Stimulated activated CD8-positive, alpha-beta memory T cell treated with anti-CD3 and anti-CD28 coated beads, Interleukin-4, amount 100 ng/mL, for 48 hours (primary cell): ENCODE results near the gene CPEB4.

Experiments used
- DNase-seq: peaks from one replicate; pipeline ENCODE4 v3.0.0-alpha.2; 2020

Gene CPEB4

GRCh38 chr5:173950829-173951228 is 62.7 kb downstream of the CPEB4 start:
- DNase-seq: no peak

- no peak for DNase-seq
Measured at GRCh38 chr5:173953528-173954090, 65.5 kb downstream of the CPEB4 start.

GRCh38 chr5:173954671-173955521 is 66.7 kb downstream of the CPEB4 start:
- DNase-seq: no peak

GRCh38 chr5:173960986-173961385 is 72.8 kb downstream of the CPEB4 start:
- DNase-seq: no peak

DNA sequence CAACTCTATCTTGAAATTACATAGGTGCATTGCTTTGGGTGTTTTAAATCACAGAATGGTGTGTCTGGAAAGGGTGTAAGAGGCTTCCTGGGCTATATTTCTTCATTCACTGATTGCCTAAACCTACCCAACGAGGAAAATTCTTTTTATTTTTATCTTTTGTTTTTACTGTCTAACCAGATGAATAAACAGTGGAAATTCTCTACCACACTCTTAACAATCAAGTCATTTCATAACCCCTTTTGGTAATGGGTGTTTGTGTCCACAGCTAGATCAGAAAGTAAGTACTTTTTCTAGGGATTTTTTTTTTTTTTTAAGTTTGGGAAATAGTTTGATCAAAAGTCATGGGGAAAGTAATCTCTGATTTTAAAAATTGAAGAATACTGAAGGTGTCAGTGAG is 73.3 kb downstream of the CPEB4 start:
- no peak for DNase-seq

DNA sequence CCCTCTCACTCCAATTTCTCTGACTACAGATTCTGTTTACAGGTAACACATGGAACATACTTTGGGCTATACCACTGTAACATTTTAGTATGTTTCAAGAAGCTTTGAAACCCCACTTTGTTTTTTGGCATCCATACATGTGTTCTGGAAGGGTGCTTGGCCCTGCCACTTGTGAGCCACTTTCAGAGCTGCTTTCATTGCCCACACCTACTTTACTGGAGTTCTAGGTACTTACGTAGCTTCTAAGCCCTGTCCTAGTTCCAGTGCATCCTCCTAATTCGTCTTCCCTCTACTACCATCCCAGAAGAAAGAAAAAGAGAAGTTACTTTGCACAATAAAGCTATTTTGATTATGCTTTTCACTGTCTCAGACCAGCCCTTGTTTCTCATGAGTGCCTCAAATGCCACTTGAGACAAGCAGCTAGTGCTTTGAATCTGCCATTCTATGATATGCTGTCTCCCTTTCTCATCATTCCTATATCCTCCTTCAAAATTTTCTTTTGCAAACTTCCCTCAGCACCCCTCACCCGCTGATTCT is 74.4 kb downstream of the CPEB4 start:
- DNase-seq: no peak

GRCh38 chr5:173963182-173963838 is 75.2 kb downstream of the CPEB4 start:
- DNase-seq: no peak

- DNase-seq: no peak
Measured at GRCh38 chr5:173963867-173964441, 75.8 kb downstream of the CPEB4 start.

DNA sequence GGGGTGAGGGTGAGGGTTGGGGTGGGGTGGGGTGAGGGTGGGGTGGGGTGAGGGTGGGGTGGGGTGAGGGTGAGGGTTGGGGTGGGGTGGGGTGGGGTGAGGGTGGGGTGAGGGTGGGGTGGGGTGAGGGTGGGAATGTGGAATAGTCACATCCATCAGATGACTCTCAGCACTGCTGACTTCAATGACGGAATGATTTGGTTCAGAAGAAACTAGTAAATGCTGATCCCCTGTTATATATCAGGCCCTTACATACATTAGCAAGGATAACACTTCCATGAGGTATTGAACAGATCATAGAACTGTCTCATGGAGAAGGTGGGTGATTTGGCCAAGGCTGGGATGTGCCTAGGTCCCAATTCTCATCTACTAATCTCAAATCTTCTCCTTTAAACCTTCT is 76.4 kb downstream of the CPEB4 start:
- no peak for DNase-seq

DNA sequence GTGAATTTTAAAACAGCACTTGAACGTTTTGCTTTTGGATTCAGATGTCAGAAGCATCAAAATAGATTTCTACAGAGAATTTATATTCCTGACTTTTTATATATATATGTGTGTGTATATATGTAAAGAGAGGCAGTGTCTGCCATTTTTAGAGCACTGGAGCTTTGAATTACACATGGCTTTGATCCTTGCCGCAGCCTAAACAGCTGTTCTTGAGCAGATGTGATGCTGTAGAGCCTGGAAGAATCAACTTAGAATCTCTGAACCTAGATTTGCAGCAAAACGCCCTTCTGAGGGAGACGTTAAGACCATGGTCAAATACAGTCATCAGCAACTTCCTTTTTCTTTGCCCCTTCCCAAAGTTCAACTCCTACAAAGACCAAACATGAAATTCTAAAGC is 79.1 kb downstream of the CPEB4 start:
- no peak for DNase-seq

DNA sequence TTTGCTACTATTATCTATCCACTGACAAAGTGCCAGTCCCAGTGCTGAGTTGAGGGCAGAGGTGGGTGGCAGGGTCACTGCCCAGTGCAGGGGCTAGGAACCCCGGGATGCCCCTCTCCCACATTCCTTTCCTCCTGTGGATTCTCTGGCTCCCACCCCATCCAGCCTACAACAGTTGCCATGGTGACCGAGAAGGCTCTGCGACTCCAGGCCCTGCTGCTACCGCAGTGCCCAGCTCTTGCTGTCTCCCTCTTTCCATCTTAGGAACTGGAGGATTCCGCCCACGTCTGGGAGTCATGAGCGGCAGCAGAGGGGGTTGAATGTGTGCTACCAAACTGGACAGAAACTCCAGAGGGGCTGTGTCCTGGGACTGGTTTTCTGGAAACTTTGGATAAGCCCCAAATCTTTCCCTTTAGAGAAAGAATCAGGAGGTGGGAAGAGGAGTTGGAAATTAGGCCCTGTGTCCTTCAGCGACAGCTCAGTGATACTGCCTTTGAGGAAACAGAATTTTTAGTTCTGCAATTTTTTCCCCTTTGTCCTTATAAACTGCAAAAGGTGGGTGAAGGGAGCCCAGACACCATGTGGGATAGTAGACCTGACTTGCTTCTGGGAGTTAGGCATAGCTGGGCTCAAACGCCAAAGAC is 80.1 kb downstream of the CPEB4 start:
- no peak for DNase-seq

- no peak for DNase-seq
Measured at GRCh38 chr5:173969167-173970049, 81.3 kb downstream of the CPEB4 start.

DNA sequence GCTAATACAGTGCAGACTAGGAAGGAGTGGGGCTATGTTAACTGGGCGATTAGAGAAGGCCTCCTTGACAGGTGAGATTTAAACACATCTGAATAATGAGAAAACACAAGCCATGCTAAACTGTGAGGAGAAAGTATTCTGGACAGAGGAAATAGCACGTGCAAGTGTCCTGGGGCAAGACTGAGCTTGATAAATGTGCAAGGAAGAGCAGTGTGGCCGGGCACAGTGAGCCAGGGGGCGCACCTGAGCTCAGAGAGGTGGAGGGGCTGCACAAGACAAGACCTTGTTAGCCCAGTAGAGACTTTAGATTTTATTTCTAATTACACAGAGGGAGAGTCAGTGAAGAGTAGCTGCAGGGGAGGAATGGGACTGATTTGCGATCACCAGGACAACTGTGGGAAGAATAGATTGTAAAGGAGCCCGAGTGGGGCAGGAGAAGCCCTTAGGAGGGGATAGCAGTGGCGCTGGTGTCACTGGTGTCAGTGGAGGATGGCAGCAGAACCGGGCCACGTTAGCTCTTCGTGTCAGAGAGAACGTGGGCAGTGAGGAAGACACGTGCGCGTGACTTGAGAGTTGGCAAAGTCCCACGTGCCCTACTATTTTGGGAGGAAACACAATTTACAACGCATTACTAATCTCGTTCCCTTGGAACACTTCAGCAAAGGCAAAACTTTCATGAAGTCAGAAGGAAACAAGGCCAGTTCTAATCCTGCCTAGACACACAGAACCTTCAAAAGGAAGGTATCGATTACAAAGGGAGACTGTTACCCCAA is 82.9 kb downstream of the CPEB4 start:
- no peak for DNase-seq

DNA sequence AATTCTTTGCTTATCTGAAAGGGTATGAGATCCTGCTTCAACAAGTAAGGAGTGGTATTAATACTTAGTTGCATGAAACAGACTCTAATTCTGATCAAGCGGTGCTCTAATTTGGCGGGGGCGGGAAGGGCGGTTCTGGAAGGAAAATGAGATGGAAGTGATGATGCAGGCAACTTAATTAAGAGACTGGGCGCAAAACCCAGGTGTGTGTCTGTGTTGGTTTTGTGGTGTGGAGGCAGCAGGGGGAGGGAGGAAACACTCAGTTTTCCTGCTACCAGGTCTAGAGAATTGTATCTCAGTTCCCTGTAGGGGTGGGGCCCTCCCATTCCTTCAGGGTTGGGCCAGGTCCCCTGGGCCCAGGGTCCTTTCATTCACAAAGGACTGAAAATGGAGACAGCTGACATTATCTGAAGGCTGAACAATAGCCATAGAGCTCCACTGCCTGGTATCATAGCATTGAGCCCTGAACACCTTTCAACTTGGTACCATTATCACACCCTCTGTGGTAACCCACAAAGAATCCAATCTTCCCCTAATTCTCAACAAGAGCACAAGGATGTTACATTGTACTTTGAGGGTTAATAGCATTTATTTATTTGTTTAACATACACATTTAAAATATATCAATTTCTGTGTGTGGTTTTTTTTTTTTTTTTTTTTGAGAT is 83.7 kb downstream of the CPEB4 start:
- no peak for DNase-seq

GRCh38 chr5:173972607-173972924 is 84.4 kb downstream of the CPEB4 start:
- DNase-seq: no peak

GRCh38 chr5:173972925-173973615 is 84.9 kb downstream of the CPEB4 start:
- peak; percentile 86 for DNase-seq

GRCh38 chr5:173973616-173973969 is 85.4 kb downstream of the CPEB4 start:
- peak; percentile 34 for DNase-seq

GRCh38 chr5:173974688-173975239 is 86.6 kb downstream of the CPEB4 start:
- no peak for DNase-seq

DNA sequence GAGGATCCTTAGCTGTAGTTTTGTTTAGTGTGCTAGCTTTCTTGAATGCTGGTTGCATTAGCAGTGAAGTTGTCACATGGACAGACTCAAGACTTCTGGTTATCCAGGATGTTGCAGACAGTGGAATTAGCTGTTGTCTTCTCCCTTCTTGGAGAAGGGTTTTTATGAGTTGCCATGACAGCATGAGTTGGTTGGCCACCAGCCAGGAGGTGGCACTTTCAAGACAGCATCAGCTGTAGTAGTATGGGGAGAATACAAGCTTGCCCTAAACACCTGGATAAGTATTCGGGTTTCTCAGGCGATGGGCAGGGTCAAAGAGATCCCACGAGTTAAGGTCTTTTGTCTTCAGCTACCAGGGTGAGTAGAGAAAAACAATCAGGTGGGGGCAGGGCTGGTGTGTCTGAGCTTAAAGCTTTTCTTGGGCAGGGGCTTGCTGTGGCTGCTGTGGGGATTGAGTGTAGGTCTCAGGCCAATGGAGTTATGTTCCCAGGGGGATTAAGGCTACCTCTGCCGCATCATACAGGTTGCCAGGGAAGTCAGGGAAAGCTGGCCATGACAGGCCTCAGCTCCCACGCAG is 93.1 kb downstream of the CPEB4 start:
- no peak for DNase-seq
